Muscle of leg (tissue), 11 donors: ENCODE measurements around the gene PPA1. TPM values are rescaled to one million over a fixed set of nuclear protein-coding genes. Genes with fewer than 3 reads are reported as not detected.

Experiments
- DNase-seq: peaks from one replicate; pipeline ENCODE4 v3.0.0; 2013
- H3K27ac ChIP-seq: one replicate; pipeline ENCODE4 v1.5.1; 2013; ENCODE audit warnings: mild to moderate bottlenecking, low read length, control low read depth
- H3K27me3 ChIP-seq: one replicate; pipeline ENCODE4 v1.6.1; 2013; ENCODE audit warnings: low read length; ENCODE audit not compliant: control insufficient read depth, insufficient read depth
- H3K36me3 ChIP-seq: one replicate; pipeline ENCODE4 v1.6.1; 2013; ENCODE audit warnings: low read length; ENCODE audit not compliant: control insufficient read depth, insufficient read depth
- H3K4me1 ChIP-seq: one replicate; pipeline ENCODE4 v1.6.1; 2013; ENCODE audit warnings: low read length; ENCODE audit not compliant: control insufficient read depth, insufficient read depth
- H3K4me3 ChIP-seq: one replicate; pipeline ENCODE4 v1.5.1; 2013; ENCODE audit warnings: low read length, control low read depth
- H3K9me3 ChIP-seq: replicated peaks from 2 replicates; pipeline ENCODE4 v1.6.1; 2013; ENCODE audit warnings: low read depth, low read length; ENCODE audit not compliant: control insufficient read depth
- WGBS: methylation state at CpG from one replicate; pipeline ENCODE4 v1.1.5; 2013; ENCODE audit warnings: missing lambda C conversion rate; ENCODE audit not compliant: insufficient coverage; 5-methylcytosine and 5-hydroxymethylcytosine counted together
- polyA plus RNA-seq, 8 donors: library from polyadenylated mRNA; unstranded; fragments of 120-200 nt; gene quantifications; one replicate each; pipeline versions ENCODE4 v1.2.1 to v1.2.3, GENCODE V29; 2013; ENCODE audit warnings: inconsistent platforms in 1 of 8, low replicate concordance in 1 of 8; ENCODE audit not compliant: insufficient read length in 8 of 8, insufficient read depth in 1 of 8
- total RNA-seq: library from RNA; stranded (reverse); fragments of 120-200 nt; gene quantifications from one replicate; pipeline ENCODE4 v1.2.4, GENCODE V29; 2013

PPA1 gene
- total and polyA plus RNA-seq, 9 donors = 70.6 to 99.5 (median 76.1) TPM

- no peak overlapping the region for H3K4me3 ChIP-seq
- no peak for DNase-seq
- WGBS = no CpG with 5 or more reads among the region's 3 CpGs
- peaks cover 6% of the 10 kb centered on the region for H3K36me3 ChIP-seq
- H3K9me3 ChIP-seq = no peaks in the 10 kb centered on the region
- no peak overlapping the region for H3K27ac ChIP-seq
- H3K4me1 ChIP-seq = no peaks in the 10 kb centered on the region
- no peaks in the 10 kb centered on the region for H3K27me3 ChIP-seq
Observed at GRCh38 chr10:70222340-70222794, 10.9 kb downstream of the PPA1 start.

- Histone ChIP-seq H3K9me3 (no peaks in the 10 kb centered on the region), H3K4me3 (no peak overlapping the region), H3K4me1 (no peaks in the 10 kb centered on the region), H3K27ac (no peak overlapping the region), H3K27me3 (no peaks in the 10 kb centered on the region), H3K36me3 (peaks cover 7% of the 10 kb centered on the region)
- no peak for DNase-seq
- no CpG with 5 or more reads among the region's 1 CpG for WGBS
Observed at GRCh38 chr10:70221030-70221429, 12.2 kb downstream of the PPA1 start.

GRCh38 chr10:70212879-70213278 lies 20.4 kb downstream of the PPA1 start:
- H3K27me3 ChIP-seq = no peaks in the 10 kb centered on the region
- no peak for DNase-seq
- peaks cover 26% of the 10 kb centered on the region for H3K36me3 ChIP-seq
- WGBS = no CpG with 5 or more reads among the region's 1 CpG
- no peaks in the 10 kb centered on the region for H3K9me3 ChIP-seq
- no peaks in the 10 kb centered on the region for H3K4me1 ChIP-seq
- H3K4me3 ChIP-seq = no peak overlapping the region
- no peak overlapping the region for H3K27ac ChIP-seq

GRCh38 chr10:70212277-70212676 lies 21.0 kb downstream of the PPA1 start:
- DNase-seq = no peak
- H3K27ac ChIP-seq = no peak overlapping the region
- peaks cover 28% of the 10 kb centered on the region for H3K36me3 ChIP-seq
- no peak overlapping the region for H3K4me3 ChIP-seq
- no peaks in the 10 kb centered on the region for H3K4me1 ChIP-seq
- no peaks in the 10 kb centered on the region for H3K9me3 ChIP-seq
- no peaks in the 10 kb centered on the region for H3K27me3 ChIP-seq

GRCh38 chr10:70206762-70207161 lies 26.5 kb downstream of the PPA1 start:
- H3K4me3 ChIP-seq = no peak overlapping the region
- H3K4me1 ChIP-seq = no peaks in the 10 kb centered on the region
- H3K9me3 ChIP-seq = no peaks in the 10 kb centered on the region
- H3K36me3 ChIP-seq = peaks cover 35% of the 10 kb centered on the region
- H3K27me3 ChIP-seq = no peaks in the 10 kb centered on the region
- no peak for DNase-seq
- no peak overlapping the region for H3K27ac ChIP-seq
- no CpG with 5 or more reads among the region's 5 CpGs for WGBS

GRCh38 chr10:70201105-70201504 lies 32.1 kb downstream of the PPA1 start:
- Histone ChIP-seq H3K27me3 (no peaks in the 10 kb centered on the region), H3K27ac (no peak overlapping the region), H3K9me3 (peaks cover 3% of the 10 kb centered on the region), H3K4me3 (no peak overlapping the region), H3K36me3 (peaks cover 29% of the 10 kb centered on the region), H3K4me1 (no peaks in the 10 kb centered on the region)
- no CpG with 5 or more reads among the region's 1 CpG for WGBS
- no peak for DNase-seq

GRCh38 chr10:70198696-70199466 lies 34.3 kb downstream of the PPA1 start:
- no peaks in the 10 kb centered on the region for H3K4me1 ChIP-seq
- no CpG with 5 or more reads among the region's 5 CpGs for WGBS

GRCh38 chr10:70197235-70197945 lies 35.8 kb downstream of the PPA1 start:
- WGBS = 92% methylated on average over 2 of the region's 7 CpGs
- H3K9me3 ChIP-seq = peaks cover 3% of the 10 kb centered on the region
- no peak overlapping the region for H3K4me3 ChIP-seq
- no peak overlapping the region for H3K27ac ChIP-seq
- peaks cover 14% of the 10 kb centered on the region for H3K36me3 ChIP-seq
- H3K27me3 ChIP-seq = no peaks in the 10 kb centered on the region
- peaks cover 10% of the 10 kb centered on the region for H3K4me1 ChIP-seq
- DNase-seq = no peak

More at GRCh38 chr10:70198696-70199466, 34.3 kb downstream of the PPA1 start:
- DNase-seq = no peak
- no peak overlapping the region for H3K27ac ChIP-seq
- peaks cover 3% of the 10 kb centered on the region for H3K9me3 ChIP-seq
- H3K27me3 ChIP-seq = no peaks in the 10 kb centered on the region
- no peak overlapping the region for H3K4me3 ChIP-seq
- H3K36me3 ChIP-seq = peaks cover 20% of the 10 kb centered on the region

- Histone ChIP-seq H3K27ac (peak overlapping the region; percentile 82), H3K9me3 (no peaks in the 10 kb centered on the region), H3K27me3 (no peaks in the 10 kb centered on the region), H3K36me3 (peaks cover 3% of the 10 kb centered on the region), H3K4me1 (peaks cover 20% of the 10 kb centered on the region), H3K4me3 (no peak overlapping the region)
- 79% methylated on average over 2 of the region's 7 CpGs for WGBS
- peak; percentile 13 for DNase-seq
Observed at GRCh38 chr10:70193391-70193844, 39.8 kb downstream of the PPA1 start.

- peak; percentile 88 for DNase-seq
- no peaks in the 10 kb centered on the region for H3K27me3 ChIP-seq
- H3K4me1 ChIP-seq = peaks cover 20% of the 10 kb centered on the region
- H3K4me3 ChIP-seq = no peak overlapping the region
- no peaks in the 10 kb centered on the region for H3K9me3 ChIP-seq
- WGBS = 0% methylated on average over 1 of the region's 5 CpGs
- peak overlapping the region; percentile 82 for H3K27ac ChIP-seq
- H3K36me3 ChIP-seq = no peaks in the 10 kb centered on the region
Observed at GRCh38 chr10:70192326-70192968, 40.8 kb downstream of the PPA1 start.
